ENCODE measurements around the gene CAPZA3.
"Not testable (repeated sequence)": the region's sequence is repeated elsewhere in the genome, so short reads cannot be mapped to it uniquely, and the experiment has no call there.

CAPZA3 gene, protein sequence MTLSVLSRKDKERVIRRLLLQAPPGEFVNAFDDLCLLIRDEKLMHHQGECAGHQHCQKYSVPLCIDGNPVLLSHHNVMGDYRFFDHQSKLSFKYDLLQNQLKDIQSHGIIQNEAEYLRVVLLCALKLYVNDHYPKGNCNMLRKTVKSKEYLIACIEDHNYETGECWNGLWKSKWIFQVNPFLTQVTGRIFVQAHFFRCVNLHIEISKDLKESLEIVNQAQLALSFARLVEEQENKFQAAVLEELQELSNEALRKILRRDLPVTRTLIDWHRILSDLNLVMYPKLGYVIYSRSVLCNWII

DNA sequence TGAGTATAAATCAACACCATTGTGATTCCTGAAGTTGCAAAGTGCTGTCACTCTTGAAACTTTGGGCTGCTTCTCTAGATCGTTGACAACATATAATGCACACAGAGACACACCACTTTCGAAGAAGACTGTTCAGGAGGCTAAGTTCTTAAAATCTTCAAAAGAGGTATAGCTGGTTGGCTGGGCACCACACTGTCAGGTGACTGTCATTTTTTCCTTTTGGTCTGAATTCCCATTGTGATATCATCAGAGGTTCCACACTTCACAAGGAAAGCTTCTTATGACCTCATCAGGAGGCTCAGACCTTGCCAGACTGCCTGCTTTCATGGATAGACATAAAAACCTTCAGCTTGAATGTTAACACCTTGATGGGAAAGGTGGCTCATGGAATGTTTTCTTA lies at the start of gene CAPZA3, which contains the start of gene PLCZ1:
CAPZA3 (plus strand) TSS at position 301 of the 400 bp plus-strand sequence. CDS start 150 bp downstream, outside the sequence.
PLCZ1 (minus strand) TSS at position 194 of the 400 bp plus-strand sequence. CDS start 641 bp downstream, outside the sequence.
- DNase-seq = no peak

DNA sequence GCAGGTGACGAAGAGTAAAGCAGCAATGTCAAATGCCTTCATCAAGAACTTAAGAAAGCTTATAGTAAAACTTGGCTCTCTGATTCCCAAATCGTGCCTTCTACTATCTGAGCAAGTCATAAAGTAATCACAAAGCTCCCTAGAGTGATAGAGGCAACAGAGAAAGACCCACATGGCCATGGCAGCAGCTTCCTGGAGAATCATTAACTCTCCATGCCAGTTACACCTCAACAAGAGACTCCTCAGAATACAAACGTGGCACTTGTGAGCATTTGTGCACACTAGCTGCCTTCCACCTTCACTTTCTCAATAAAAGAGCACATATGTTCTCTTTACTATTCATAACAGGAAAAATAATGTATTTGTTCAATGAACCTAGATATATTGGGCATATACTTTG lies 48.1 kb upstream of the CAPZA3 start:
- no peak for DNase-seq

DNA sequence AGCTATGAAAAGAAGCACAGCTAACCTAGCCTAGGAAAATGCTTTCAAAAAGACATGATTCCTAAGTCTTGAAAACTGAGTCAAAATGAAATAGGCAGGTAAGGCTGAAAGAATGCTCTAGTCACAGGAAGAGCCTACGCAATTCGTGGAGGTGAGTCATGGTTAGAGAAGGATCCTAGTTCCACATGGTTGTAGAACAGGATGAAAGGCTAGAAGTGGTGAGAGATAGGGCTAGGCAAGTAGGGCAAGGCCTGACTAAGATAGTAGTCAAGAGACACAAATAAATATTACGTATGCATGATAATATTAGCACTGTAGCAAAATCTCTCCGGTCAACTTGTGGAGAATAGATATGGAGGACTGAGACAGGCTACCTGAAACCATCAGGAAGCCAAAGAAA lies 47.3 kb upstream of the CAPZA3 start:
- no peak for DNase-seq

DNA sequence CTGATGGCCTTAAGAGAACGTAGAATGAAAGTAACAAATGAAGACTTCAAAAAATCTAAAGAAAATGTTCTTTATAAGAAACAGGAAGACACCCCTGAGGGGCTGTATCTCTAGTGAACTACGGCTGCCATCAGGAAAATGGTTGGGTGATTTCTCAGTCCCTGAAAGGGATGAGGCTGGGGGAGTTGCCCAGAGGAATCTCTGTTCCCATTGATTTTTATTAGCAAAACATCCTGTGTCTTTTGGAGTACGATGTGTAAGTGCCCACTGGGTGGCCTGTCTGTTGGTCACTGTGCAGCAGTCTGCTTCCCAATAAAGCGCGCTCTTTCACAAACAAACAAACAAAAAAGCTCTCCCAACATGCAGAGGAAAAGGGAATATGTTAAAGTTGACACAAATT lies 43.9 kb upstream of the CAPZA3 start:
- not testable (repeated sequence) for DNase-seq

DNA sequence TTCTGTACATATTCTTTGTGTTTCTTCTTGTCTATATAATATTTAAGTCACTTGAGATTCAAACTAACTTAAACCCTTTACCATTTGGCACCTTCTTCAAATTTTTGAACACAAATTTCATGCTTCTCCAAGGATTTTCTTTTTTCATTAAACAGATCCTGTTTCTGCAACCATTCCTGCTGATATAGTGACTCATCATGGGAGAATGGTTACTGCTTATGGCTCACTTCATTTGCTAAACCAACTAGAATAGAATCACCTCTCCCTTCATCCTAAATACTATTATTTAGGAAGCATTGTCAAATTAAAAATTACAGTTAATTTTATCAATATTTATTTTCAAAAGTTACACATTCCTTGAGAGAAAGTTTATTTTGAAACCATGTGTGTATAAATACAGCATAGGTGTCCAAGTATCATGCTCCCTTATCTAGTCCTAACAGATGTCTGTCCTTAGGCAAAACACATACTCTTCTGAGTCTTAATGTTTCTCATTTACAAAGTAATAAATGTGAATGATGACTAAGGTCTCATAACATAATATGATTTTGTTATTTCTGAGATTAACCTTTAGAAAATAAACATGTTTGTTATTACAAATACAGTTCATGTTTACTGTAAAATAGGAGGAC lies 40.8 kb upstream of the CAPZA3 start:
- DNase-seq = no peak

DNA sequence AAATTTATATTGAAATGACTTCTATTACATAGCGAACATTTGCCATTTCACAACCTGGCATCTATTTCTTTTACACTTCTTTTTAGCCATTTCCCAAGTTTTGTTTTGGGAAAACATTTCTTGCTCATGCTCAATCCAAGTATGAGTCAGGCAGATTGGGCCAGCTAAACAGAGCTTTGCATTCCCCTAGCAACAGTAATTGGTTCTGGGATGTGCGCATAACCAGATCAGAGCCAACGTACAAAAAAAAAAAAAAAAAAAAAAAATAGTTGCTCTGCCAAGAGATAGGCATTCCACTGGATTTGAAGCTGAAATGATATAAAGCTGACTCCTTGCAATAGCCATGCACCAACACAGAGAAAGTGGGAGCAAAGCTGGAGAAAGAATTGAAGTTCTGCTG lies 37.6 kb upstream of the CAPZA3 start:
- DNase-seq = no peak

DNA sequence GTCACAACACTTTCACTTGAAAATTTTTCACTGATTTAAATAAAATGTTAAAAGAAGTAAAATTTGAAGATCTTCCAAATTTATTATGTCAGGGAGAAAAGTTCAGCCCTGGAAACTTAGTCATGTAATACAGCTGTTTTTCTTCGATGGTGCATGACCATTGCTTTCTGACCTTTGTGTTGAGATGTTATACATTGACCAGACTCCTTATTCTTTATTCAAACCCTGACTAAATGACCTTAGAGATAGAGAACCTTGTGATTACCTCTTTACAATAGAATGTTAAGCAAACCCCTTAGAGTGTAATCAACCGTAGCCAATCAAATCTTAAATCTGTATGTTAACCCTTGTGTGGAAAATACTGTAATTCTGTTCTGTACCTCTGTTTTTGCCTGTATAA lies 34.6 kb upstream of the CAPZA3 start:
- no peak for DNase-seq

DNA sequence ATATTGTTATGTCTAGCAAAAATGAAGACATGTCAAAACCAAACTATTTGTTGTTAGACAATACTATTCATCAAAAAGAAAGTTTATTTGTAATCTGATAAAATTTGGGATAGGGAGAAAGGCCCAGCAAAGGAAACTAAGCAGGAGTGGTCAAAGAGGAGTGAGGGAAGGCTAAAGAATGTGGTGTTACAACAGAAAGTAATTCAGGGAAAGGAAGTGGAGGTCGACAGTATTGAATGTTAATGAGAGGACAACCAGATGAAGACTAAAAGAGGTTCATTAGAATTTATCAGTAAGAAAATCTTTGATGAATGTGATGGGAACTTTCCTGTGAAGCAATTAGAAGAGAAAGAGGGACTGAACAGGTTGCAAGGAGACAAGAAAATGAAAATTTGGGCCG lies 34.0 kb upstream of the CAPZA3 start:
- DNase-seq = no peak

DNA sequence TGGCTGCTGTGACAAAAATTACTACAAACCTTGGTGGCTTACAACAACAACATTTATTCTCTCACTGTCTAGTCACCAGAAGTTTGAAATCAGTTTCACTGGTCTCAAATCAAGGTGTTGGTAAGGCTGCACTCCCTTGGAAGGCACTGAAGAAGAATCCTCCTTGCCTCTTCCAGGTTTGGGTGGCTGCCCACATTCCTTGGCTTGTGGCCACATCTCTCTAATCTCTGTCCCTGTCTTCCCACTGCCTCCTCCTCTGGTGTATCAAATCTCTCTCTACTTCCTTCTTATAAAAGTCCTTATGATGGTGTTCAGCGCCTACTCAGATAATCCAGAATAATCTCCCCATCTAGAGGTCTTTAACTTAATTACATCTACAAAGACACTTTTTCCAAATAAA lies 31.1 kb upstream of the CAPZA3 start:
- DNase-seq = no peak

DNA sequence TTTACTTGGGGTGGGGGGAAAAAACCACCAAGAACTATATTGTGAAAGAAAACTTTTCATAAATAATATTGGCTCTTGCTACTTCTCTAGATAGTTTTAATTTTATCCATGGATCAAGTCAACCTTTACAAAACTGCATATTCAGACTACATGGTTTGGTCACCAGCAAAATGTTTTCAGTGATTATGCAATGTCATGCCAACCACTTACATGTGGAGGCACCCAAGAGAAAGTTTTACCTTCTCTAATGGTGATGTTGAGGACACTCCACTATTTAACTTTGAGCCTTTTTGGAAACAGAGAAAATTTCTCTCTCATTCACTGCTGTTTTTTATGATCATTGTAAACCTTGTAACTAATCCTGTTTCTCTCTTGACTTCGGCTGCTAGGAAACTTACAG lies 21.7 kb upstream of the CAPZA3 start:
- no peak for DNase-seq

DNA sequence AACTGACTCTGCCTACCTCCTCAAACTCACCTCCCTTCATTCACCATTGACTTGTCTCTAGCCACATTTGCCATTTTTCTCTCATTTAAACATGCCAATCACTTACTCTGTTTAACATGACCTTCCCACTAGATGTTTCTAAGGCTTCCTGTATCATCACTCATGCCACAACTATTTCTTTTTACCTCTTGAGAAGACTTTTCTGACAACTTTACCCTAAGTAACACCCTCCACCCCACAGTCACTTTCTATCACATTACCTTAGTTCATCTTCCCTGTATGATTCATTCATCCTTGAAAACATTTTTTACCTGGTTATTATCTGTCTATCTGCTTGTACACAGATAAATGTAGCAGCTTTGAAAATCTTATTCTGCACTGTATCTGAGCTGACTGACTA lies 19.5 kb upstream of the CAPZA3 start:
- DNase-seq = no peak

DNA sequence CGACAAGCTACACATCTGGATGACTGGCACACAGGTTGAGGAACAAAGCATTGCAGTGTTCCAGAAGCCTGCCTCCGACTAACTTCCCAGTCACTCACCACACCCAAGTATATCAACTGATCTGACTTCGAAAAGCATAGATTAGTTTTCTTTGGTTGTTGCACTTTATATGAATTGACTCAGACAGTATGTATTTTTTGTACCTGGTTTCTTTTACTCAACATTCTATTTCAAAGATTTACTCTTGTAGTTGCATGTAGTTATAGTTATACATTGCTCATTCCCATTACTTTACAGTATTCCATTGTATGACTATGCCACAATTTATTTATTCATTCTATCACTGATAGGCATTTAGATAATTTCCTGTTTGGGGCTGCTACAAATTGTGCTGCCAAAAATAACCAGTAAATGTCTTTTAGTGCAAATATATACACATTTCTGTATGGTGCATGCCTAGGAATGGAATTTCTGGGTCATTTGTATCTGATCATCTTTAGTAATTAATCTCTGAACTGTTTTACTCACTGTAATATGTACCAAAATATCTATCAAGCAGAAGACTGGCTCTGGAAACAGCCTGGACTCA lies 17.9 kb upstream of the CAPZA3 start:
- no peak for DNase-seq

DNA sequence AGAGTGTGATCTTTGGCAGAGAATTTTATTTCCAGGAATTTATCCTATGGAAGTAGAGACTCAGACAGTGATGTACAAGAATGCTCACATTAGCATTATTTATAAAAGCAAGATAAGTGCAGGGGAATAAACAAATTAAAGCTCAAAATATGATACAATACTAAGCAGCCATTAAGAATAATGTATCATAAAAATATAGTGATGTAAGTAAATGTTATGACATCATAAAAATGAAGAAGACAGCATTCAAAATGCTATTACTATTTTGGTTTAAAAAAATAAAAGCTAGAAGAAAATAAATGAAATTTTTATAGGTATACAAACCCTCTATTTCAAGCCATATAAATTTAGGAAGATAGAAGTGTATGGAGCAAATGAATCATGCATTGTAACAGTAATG lies 17.2 kb upstream of the CAPZA3 start:
- no peak for DNase-seq

DNA sequence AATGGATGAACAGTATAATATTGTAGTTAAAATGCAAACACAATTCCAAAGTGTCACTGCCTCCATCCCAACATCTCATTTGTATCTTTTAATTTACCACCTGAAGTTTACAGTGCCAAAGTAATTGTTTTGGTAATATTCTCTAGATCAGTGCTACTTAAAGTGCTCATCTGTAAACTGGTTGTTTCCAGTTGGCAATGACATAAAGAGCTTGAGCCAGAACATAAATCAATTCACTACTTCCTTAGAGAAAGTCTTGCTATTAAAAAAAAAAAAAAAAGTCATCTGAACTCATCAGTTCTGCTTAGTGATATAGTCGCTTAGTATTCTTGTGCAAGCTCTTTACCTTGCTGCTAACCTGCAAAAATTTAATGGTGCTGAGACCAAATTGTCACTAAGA lies 16.5 kb upstream of the CAPZA3 start:
- DNase-seq = no peak

DNA sequence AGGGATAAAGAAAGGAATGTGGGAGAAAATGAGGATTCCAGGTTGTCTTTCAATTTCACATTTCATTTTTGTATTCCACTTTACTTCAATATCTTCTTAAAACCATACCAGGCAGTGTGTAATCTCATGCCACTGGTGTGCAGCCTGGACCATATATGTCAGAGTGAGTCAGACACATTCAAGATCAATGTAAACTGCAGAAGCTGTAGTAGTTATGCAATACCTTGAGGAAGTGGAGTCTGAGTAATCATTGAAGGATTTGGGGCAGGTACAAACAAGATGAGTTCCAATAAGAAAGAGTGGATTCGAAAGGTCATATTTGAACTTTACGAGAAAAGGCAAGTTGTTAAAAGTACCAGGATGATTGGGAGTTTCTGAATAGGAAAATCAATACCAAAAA lies 14.2 kb upstream of the CAPZA3 start:
- DNase-seq = no peak

DNA sequence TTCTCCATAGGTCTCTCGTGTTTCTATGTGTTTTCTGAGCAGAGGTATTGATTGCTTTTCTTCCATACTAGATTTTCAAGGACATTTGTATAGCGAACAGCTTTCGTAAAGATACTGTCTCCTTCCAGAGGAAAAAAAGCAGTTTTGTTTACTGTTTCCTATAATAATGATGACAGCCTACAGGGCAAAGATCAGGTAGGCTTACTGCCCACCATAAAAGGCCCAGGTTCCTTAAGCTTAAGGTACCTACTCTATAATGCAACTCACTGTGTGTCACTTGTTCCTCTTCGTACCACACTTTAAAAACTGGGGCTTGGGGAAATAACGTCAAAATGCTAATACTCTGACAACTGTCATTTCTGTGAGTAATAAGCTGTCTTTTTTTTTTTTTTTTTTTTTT lies 6.8 kb upstream of the CAPZA3 start:
- DNase-seq = no peak

DNA sequence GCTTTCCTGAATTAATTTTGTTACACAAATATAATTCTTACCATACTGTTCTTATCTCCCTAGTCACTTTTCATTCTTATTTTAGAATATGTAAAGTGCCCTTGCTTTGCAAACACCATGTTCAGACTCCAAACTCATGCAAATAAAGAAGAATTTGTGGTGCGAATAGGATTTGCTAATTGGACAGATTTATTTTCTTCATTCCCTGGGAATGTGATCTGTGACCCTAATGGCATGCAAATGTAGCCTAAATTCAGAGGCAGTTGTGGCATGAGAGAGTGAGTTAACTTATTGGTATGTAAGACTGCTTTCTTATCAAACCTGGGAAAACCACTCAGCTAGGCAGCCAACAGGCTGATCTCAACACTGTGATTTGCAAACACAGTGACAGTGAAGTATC lies 10.0 kb downstream of the CAPZA3 start:
- DNase-seq = no peak

DNA sequence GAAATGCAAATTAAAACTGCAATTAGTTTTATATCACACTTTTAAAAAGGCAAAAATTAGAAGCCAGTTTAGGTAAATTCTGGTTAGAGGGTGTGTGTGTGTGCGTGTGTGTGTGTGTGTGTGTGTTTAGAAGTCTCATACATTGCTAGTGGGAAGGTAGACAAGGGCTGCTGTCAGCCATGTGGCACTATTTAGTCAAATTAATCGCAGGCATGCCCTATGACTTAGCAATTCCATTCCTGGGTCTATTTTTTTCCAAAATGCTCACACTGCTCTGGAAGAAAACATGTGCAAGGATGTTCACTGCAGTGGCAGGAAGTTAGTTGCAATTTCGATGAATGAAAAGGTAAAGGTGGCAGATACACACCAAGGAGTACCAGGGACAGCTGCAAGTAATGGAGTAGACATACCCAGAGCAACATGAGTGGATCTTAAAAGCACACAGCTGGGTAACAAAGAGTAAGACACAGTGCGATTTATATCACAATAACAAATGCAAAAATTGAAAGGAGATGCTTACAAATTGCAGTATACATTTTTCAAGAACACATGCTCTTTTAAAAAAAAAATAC lies 11.6 kb downstream of the CAPZA3 start:
- DNase-seq = no peak

DNA sequence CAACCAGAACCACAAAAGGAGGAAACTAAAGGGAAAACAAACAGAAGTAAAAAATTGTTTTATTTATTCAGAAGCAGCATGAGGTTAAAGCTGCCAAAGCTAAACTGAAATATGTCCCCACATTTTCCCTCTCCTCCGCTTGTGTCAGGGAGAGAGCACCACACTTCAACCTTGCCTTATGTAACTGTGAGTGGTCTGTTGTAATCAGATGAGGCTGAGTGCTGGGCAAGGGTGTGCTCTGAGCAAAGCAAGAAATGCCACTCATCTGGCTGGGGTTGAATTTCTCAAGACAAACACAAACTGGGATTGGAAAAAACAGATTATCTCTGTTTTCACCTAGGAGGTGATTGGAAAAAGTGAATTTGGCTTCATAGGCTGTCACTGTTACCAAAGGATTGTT lies 12.2 kb downstream of the CAPZA3 start:
- no peak for DNase-seq

DNA sequence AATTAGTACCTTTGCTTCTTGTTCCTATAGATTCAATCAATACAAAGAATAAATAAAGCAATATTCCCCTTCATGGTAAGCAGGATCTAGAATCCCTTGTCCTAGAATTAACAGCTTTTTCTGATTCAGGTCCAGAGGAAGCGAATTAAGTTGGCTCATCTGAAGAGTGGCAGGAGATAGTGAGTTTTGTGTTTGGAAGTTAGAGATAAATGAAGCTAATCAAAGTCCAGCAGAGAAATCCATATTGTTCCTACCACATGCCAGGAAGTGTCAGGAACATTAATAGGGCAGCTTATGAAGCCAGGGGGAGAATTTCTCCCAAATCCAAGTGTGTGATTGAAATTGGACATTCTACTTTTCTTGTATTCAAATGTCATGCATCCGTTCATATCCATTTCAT lies 13.9 kb downstream of the CAPZA3 start:
- no peak for DNase-seq

DNA sequence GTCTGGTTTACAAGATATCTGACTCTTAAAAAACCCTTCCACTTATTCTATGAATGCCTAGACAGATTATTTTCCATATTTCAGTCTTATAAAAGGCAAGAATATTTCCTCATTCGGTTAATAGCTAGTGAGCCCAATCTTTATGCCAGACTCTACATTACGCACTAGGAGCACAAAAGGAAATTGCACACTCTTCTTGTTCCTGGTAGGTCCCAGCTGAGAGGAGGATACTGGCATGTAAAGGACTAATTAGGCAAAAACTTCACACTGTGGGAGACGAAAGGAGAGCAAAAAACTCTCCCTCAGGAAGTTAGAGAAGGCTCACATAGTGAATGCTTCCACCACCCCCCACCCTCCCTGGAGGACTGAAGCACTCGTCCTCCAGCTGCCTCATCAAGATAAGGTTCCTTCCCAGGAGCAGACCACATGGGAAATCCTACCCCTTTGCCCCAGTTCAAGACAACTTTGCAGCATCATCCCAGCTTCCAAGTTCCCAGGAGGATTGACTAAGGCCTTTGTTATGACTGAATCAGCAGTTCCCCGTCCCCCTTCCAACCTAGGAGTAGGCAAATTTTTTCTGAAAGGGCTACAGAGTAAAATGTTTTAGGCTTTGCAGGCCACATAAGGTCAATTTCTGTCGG lies 14.5 kb downstream of the CAPZA3 start:
- no peak for DNase-seq

DNA sequence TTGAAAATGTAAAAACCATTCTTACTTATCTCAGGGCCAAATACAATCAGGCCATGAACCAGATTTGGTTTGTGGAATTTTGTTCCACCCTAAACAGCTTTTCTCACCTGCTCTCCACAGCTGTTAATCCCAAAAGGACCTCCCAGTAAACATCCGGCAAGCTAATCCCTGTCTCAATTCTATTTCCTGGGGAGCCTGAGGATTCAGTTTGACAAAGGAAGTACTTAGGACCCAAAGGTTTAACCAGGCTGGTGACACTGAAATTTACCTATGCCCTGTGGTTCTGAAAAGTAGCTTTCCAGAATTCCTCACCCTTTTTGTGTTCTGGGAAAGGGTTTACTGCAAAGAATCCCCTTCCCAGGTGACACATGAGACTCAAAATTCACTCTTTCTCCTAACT lies 15.0 kb downstream of the CAPZA3 start:
- no peak for DNase-seq

DNA sequence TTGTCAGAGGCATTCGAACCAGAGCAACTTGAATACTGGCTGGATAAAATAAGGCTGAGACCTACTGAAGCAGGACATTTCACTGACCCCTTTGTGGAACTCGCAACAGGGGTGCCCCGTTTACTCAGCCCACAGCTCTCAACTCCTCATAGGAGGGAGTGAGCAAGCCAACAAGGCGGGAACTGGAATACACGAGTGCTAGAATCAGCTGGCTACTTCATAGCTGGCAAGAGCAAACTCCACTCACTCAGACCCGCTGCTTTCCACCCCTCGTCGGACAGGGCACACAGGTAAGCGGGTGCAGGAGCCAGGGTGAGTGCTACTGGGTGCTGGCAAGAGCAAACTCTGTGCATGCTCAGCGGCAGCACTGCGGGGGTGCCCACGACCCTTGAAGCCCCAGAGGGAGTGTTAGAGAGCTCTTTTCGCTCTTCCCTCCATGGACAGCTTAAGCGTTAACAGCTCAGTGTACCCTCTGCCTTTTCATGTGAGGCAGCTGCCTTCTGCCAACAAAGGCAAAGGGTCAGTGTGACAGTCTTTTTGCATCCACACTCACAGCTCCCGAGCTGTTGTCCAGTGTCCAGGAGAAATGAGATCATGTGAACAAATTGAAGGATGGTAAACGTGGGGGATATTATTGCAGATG lies 15.7 kb downstream of the CAPZA3 start:
- DNase-seq = no peak
